ENCODE data around the gene TLE7.

The TLE7 gene

GRCh38 chr16:71426069-71426879 lies 15.6 kb downstream of the TLE7 start:
- no peak for TF ChIP-seq CTCF (IDR thresholded peaks at IDR 0.05)

GRCh38 chr16:71425746-71426068 lies 16.1 kb downstream of the TLE7 start:
- no peak for TF ChIP-seq CTCF (IDR thresholded peaks at IDR 0.05)

GRCh38 chr16:71424626-71425025 lies 17.2 kb downstream of the TLE7 start:
- no peak for TF ChIP-seq CTCF (IDR thresholded peaks at IDR 0.05)

GRCh38 chr16:71423865-71424264 lies 18.0 kb downstream of the TLE7 start:
- no peak for TF ChIP-seq CTCF (IDR thresholded peaks at IDR 0.05)

GRCh38 chr16:71423016-71423415 lies 18.8 kb downstream of the TLE7 start:
- TF ChIP-seq CTCF (IDR thresholded peaks at IDR 0.05) = no peak

- TF ChIP-seq CTCF (IDR thresholded peaks at IDR 0.05) = peak; percentile 33; the same call in 1 of the 2 replicates
Measured at GRCh38 chr16:71421911-71422310, 19.9 kb downstream of the TLE7 start.

- no peak for TF ChIP-seq CTCF (IDR thresholded peaks at IDR 0.05)
Measured at GRCh38 chr16:71414038-71414437, 27.8 kb downstream of the TLE7 start.

GRCh38 chr16:71413341-71413740 lies 28.5 kb downstream of the TLE7 start:
- TF ChIP-seq CTCF (IDR thresholded peaks at IDR 0.05) = no peak
